GM12864 (cell line): ENCODE results near the gene SHLD2.

Experiments used
- DNase-seq: peaks from one replicate; pipeline ENCODE4 v3.0.0-alpha.2; 2011; ENCODE audit warnings: low read depth
- H3K4me3 ChIP-seq: 2 replicates; pipeline ENCODE4 v1.5.1; 2011; ENCODE audit warnings: mild to moderate bottlenecking, low read depth, low read length, control low read depth
- TF ChIP-seq, protein P1 (sequence below): IDR thresholded peaks from 2 replicates; pipeline ENCODE4 v1.5.1; 2011; ENCODE audit warnings: low read depth, mild to moderate bottlenecking, moderate library complexity, low read length, control low read depth, inconsistent platforms; ENCODE audit errors: missing control alignments

SHLD2 gene

GRCh38 chr10:87094373-87095235 lies at the start of gene SHLD2, which contains the start of gene GLUD1:
Gene SHLD2 (plus strand): TSS chr10:87095206. CDS start chr10:87151355, 56,149 bp downstream.
Gene GLUD1 (minus strand): TSS chr10:87094843. CDS start chr10:87094769, 74 bp downstream.
- H3K4me3 ChIP-seq, result peak within 1 kb of the TSS; percentile 74
- peak; percentile 81 for DNase-seq
- TF ChIP-seq, protein P1, sequence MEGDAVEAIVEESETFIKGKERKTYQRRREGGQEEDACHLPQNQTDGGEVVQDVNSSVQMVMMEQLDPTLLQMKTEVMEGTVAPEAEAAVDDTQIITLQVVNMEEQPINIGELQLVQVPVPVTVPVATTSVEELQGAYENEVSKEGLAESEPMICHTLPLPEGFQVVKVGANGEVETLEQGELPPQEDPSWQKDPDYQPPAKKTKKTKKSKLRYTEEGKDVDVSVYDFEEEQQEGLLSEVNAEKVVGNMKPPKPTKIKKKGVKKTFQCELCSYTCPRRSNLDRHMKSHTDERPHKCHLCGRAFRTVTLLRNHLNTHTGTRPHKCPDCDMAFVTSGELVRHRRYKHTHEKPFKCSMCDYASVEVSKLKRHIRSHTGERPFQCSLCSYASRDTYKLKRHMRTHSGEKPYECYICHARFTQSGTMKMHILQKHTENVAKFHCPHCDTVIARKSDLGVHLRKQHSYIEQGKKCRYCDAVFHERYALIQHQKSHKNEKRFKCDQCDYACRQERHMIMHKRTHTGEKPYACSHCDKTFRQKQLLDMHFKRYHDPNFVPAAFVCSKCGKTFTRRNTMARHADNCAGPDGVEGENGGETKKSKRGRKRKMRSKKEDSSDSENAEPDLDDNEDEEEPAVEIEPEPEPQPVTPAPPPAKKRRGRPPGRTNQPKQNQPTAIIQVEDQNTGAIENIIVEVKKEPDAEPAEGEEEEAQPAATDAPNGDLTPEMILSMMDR, result no peak

DNA sequence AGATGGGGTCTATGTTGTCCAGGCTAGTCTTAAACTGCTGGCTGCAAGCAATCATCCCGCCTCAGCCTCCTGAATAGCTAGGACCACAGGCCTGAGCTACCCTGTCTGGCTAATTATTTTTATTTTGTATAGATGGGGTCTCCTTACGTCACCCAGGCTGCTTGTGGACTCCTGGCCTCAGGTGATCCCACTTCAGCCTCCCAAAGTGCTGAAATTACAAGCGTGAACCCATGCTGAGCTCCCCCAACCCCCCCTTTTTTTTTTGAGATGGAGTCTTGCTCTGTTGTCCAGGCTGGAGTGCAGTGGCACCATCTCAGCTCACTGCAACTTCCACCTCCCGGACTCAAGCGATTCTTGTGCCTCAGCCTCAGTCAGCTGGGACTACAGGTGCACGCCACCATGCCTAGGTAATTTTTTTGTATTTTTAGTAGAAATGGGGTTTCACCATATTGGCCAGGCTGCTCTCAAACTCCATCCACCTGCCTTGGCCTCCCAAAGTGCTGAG lies 49.5 kb upstream of the SHLD2 start:
- no peak overlapping the region for H3K4me3 ChIP-seq
- TF ChIP-seq, protein P1, result no peak
- DNase-seq, result no peak

DNA sequence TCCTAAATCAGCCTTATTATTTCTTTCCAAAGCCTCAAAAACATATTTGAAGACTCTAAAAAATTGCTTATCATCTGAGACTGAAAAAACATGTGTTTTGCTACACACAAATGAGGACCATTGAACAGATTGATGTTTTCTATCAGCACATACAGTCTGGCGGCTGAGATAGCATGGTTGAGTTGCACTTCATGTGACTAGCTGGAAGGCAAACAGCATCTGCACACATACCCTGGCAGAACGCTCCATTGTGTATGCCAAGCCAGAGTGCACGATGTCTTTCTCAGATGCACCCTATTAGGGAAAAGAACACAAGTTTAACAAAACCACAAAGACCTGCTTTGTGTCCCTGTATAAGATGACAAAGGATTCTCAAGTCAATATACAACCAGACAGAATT lies 41.9 kb upstream of the SHLD2 start:
- no peak overlapping the region for H3K4me3 ChIP-seq
- DNase-seq, result no peak
- TF ChIP-seq, protein P1, result no peak

DNA sequence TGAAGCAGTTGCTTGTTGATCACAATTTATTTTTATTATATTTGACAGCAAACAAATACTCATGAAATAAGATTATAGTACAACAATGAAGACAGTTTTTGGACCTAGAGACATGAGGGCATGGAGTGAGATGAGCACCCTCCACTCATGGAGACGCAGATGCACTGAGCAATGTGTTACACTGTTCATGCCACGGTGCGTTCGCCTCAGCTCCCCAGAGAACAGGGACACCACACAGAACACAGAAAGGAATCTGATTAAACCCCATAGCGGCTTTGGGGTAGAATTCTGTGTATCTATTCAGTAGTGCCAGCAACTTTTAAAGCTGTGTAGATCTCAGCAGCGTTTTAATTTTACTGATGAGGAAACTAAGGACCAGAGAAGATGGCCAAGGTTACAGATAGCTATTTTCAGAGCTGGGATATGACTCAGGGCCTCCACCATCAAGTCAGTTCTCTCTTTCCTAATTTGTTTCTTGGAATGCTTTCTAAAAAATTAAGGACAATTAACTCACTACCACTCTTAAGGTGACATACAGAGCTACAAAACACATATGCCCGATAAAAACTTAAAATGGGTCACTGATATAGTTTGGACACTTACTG lies 41.3 kb upstream of the SHLD2 start:
- TF ChIP-seq, protein P1, result no peak
- H3K4me3 ChIP-seq, result no peak overlapping the region
- DNase-seq, result no peak

DNA sequence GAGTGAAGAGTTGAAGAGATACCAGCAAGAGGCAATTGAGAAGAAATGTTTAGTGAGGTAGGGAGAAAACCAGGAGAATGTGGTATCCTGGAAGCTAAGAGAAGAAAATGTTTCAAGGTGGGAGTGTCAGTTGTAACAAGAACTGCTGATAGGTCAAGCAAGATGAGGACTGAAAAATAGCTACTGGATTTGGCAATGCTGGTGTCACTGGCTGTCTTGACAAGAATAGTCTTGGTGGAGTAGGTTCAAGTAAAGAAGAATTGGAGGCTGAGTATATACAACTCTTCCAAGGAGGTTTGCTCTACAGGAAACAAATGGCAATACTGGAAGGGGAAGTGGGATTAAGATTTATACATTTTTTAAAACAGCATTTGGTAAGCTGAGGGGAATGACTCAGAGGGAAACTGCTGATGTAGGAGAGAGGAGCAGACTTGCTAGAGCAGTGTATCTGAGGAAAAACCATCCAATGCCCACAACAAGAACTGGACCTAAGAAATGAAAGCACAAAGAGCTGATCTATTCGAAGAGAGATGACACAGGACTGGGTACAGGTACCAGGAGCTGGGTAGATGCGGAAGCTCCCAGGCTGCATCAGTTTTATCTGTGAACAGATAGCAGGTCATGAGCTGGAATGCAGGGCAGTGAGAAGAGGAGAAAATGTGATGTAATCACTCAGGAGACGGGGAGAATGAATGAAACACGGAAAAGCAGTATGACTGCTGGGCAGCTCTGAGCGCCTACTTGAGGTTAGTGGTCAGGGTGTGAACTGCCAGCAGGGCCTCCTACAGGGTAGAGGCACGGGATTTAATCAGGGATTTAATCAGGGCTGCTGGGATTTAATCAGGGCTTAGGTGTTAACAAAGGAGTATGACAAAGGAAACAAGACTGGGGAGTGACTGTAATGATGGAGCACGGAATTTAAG lies 40.4 kb upstream of the SHLD2 start:
- TF ChIP-seq, protein P1, result peak; percentile 18

GRCh38 chr10:87058171-87058570 lies 36.8 kb upstream of the SHLD2 start:
- no peak for DNase-seq
- H3K4me3 ChIP-seq, result no peak overlapping the region
- TF ChIP-seq, protein P1, result no peak

More for the DNA sequence above, 40.4 kb upstream of the SHLD2 start:
- H3K4me3 ChIP-seq, result no peak overlapping the region
- peak; percentile 8 for DNase-seq
